ENCODE data around the gene WDR76. TPM values are rescaled to one million over a fixed set of nuclear protein-coding genes. Genes with fewer than 3 reads are reported as not detected.
"Not testable (repeated sequence)": the region's sequence is repeated elsewhere in the genome, so short reads cannot be mapped to it uniquely, and the experiment has no call there.

Gene WDR76
- total and polyA plus RNA-seq, 8 donors: 0.72 to 3.3 (median 2.5) TPM

DNA sequence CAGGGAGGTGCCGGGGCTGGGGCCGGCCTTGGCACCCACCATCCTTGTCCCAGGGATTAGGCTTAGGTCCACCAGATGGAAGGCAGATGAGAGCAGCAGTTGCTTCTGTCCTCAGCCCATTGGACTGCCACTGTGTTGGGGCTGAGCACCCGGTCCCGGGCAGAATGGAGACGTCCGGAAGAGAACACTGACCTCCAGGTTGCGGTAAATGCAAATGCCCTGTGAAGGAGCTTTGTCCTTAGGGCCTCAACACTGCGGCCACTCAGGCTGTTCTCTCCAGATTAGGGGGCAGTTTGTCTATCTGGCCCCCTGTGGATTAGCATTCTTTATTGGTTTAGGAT, 26.9 kb upstream of the WDR76 start, which contains the start of gene SERINC4:
TSS of gene SERINC4 (minus strand) at position 276 of the 341 bp plus-strand sequence. CDS start at position 42, 234 bp downstream.
- TF ChIP-seq, protein P1, sequence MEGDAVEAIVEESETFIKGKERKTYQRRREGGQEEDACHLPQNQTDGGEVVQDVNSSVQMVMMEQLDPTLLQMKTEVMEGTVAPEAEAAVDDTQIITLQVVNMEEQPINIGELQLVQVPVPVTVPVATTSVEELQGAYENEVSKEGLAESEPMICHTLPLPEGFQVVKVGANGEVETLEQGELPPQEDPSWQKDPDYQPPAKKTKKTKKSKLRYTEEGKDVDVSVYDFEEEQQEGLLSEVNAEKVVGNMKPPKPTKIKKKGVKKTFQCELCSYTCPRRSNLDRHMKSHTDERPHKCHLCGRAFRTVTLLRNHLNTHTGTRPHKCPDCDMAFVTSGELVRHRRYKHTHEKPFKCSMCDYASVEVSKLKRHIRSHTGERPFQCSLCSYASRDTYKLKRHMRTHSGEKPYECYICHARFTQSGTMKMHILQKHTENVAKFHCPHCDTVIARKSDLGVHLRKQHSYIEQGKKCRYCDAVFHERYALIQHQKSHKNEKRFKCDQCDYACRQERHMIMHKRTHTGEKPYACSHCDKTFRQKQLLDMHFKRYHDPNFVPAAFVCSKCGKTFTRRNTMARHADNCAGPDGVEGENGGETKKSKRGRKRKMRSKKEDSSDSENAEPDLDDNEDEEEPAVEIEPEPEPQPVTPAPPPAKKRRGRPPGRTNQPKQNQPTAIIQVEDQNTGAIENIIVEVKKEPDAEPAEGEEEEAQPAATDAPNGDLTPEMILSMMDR (IDR thresholded peaks at IDR 0.05): no peak
- H3K9me3 ChIP-seq: no peaks in the 10 kb centered on the region
- DNase-seq: no peak
- H3K27me3 ChIP-seq: no peaks in the 10 kb centered on the region
- H3K27ac ChIP-seq: peak within 1 kb of the TSS; percentile 60 to 98 (median 84)
- ATAC-seq: peak in 3 of 4 donors; percentile 1 to 2 (median 1)
- WGBS, 2 donors: 95% methylated on average over 8 of the region's 8 CpGs
- intact Hi-C loops (cut with DNase I): no loop called here
- peak within 1 kb of the TSS; percentile 67 to 89 (median 73) for H3K4me3 ChIP-seq
- peaks cover 4 to 28% (median 5%) of the 10 kb centered on the region in 3 donors for H3K36me3 ChIP-seq
- peaks cover 7 to 39% (median 10%) of the 10 kb centered on the region in 3 donors for H3K4me1 ChIP-seq
- FAIRE-seq: no peak

- H3K27ac ChIP-seq: peak within 1 kb of the TSS; percentile 60 to 98 (median 84)
- TF ChIP-seq, protein P1 (IDR thresholded peaks at IDR 0.05): no peak
- H3K27me3 ChIP-seq: no peaks in the 10 kb centered on the region
- intact Hi-C loops (cut with DNase I): no loop called here
- peak within 1 kb of the TSS; percentile 67 to 89 (median 73) for H3K4me3 ChIP-seq
- 8 to 10% methylated on average over 44 of the region's 44 CpGs for WGBS, 2 donors
- DNase-seq: peak; percentile 89 to 97 (median 93)
- no peak for FAIRE-seq
- peak; percentile 89 to 95 (median 90) for ATAC-seq
- H3K9me3 ChIP-seq: no peaks in the 10 kb centered on the region
- peaks cover 4 to 28% (median 5%) of the 10 kb centered on the region in 3 donors for H3K36me3 ChIP-seq
- H3K4me1 ChIP-seq: peaks cover 2 to 34% (median 7%) of the 10 kb centered on the region in 3 donors
Measured at GRCh38 chr15:43800286-43801141, 26.3 kb upstream of the WDR76 start, which contains the start of gene HYPK. Gene HYPK, plus strand, starts transcription at chr15:43800599. Its CDS starts 24 bp downstream, at chr15:43800623.

GRCh38 chr15:43802676-43803075, 24.1 kb upstream of the WDR76 start:
- WGBS, 2 donors: 98 to 99% methylated on average over 7 of the region's 7 CpGs
- H3K9me3 ChIP-seq; ATAC-seq; H3K27ac ChIP-seq; FAIRE-seq; H3K4me3 ChIP-seq; DNase-seq; H3K27me3 ChIP-seq; intact Hi-C loops (cut with DNase I): not testable (repeated sequence)
- Histone ChIP-seq H3K36me3 (peaks cover 0 to 38% (median 10%) of the 10 kb centered on the region in 3 donors), H3K4me1 (peaks cover 0 to 32% (median 7%) of the 10 kb centered on the region in 3 donors)

- no peaks in the 10 kb centered on the region for H3K27me3 ChIP-seq
- H3K9me3 ChIP-seq: no peaks in the 10 kb centered on the region
- 91 to 94% methylated on average over 5 of the region's 5 CpGs for WGBS, 2 donors
- H3K4me1 ChIP-seq: no peaks in the 10 kb centered on the region
- intact Hi-C loops (cut with DNase I): no loop called here
- H3K4me3 ChIP-seq: no peak overlapping the region
- no peak for FAIRE-seq
- peaks cover 14 to 70% (median 32%) of the 10 kb centered on the region in 3 donors for H3K36me3 ChIP-seq
- DNase-seq: no peak
- H3K27ac ChIP-seq: no peak overlapping the region
- TF ChIP-seq, protein P1 (IDR thresholded peaks at IDR 0.05): no peak
- no peak for ATAC-seq
Measured at GRCh38 chr15:43808435-43808950, 18.3 kb upstream of the WDR76 start.

GRCh38 chr15:43808960-43809678, 17.7 kb upstream of the WDR76 start:
- H3K4me3 ChIP-seq: no peak overlapping the region
- no peaks in the 10 kb centered on the region for H3K27me3 ChIP-seq
- H3K27ac ChIP-seq: no peak overlapping the region
- H3K36me3 ChIP-seq: peaks cover 15 to 76% (median 34%) of the 10 kb centered on the region in 3 donors
- DNase-seq (no peak), ATAC-seq (peak in 1 of 4 donors; percentile 36), FAIRE-seq (no peak)
- H3K9me3 ChIP-seq: no peaks in the 10 kb centered on the region
- WGBS, 2 donors: 89 to 93% methylated on average over 6 of the region's 6 CpGs
- intact Hi-C loops (cut with DNase I): no loop called here
- no peaks in the 10 kb centered on the region for H3K4me1 ChIP-seq
- TF ChIP-seq, protein P1 (IDR thresholded peaks at IDR 0.05): no peak

DNA sequence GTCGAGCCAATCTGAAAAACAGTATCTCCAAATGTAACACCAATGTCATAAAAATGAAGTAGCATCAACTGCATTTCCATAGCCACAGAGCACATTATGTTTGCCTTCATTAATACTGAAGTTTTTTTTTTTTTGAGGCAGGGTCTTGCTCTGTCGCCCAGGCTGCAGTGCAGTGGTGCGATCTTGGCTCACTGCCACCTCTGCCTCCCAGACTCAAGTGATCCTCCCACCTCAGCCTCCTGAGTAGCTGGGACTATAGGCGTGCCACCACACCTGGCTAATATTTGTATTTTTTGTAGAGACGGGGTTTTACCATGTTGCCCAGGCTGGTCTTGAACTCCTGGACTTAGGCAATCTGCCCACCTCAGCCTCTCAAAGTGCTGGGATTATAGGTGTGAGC, 11.7 kb upstream of the WDR76 start:
- H3K9me3 ChIP-seq; intact Hi-C loops (cut with DNase I); H3K4me1 ChIP-seq; H3K27me3 ChIP-seq; H3K27ac ChIP-seq; ATAC-seq; FAIRE-seq; DNase-seq; H3K4me3 ChIP-seq: not testable (repeated sequence)
- 88 to 91% methylated on average over 5 of the region's 5 CpGs for WGBS, 2 donors
- peaks cover 11 to 47% (median 32%) of the 10 kb centered on the region in 3 donors for H3K36me3 ChIP-seq
